Fibroblast of peridontal ligament (primary cell): ENCODE data around the gene DHX9.
A peak's percentile ranks its signal among the peaks of the same experiment; 100 is the strongest.
"Not testable (repeated sequence)": the region's sequence is repeated elsewhere in the genome, so short reads cannot be mapped to it uniquely, and the experiment has no call there.

Experiments used
- DNase-seq: peaks from one replicate; pipeline ENCODE4 v3.0.0-alpha.2; 2010; ENCODE audit errors: extremely low read depth

Gene DHX9

GRCh38 chr1:182889997-182890396 lies 50.9 kb downstream of the DHX9 start:
- no peak for DNase-seq

GRCh38 chr1:182890927-182891610 lies 51.9 kb downstream of the DHX9 start:
- DNase-seq, result no peak

- DNase-seq, result no peak
Measured at GRCh38 chr1:182897696-182898095, 58.5 kb downstream of the DHX9 start.

- not testable (repeated sequence) for DNase-seq
Measured at GRCh38 chr1:182901946-182902345, 62.8 kb downstream of the DHX9 start.

- no peak for DNase-seq
Measured at GRCh38 chr1:182905321-182905720, 66.2 kb downstream of the DHX9 start.

- no peak for DNase-seq
Measured at GRCh38 chr1:182909578-182909977, 70.4 kb downstream of the DHX9 start.

- DNase-seq, result no peak
Measured at GRCh38 chr1:182910143-182910542, 71.0 kb downstream of the DHX9 start.

- DNase-seq, result no peak
Measured at GRCh38 chr1:182913401-182913800, 74.3 kb downstream of the DHX9 start.

GRCh38 chr1:182917378-182917777 lies 78.2 kb downstream of the DHX9 start:
- DNase-seq, result peak; percentile 27

- no peak for DNase-seq
Measured at GRCh38 chr1:182925661-182926060, 86.5 kb downstream of the DHX9 start.

GRCh38 chr1:182927693-182928433 lies 88.7 kb downstream of the DHX9 start:
- no peak for DNase-seq

- DNase-seq, result no peak
Measured at GRCh38 chr1:182930985-182931384, 91.8 kb downstream of the DHX9 start.

- no peak for DNase-seq
Measured at GRCh38 chr1:182935716-182936115, 96.6 kb downstream of the DHX9 start.
